ENCODE results near the gene MORC1.

Gene MORC1

DNA sequence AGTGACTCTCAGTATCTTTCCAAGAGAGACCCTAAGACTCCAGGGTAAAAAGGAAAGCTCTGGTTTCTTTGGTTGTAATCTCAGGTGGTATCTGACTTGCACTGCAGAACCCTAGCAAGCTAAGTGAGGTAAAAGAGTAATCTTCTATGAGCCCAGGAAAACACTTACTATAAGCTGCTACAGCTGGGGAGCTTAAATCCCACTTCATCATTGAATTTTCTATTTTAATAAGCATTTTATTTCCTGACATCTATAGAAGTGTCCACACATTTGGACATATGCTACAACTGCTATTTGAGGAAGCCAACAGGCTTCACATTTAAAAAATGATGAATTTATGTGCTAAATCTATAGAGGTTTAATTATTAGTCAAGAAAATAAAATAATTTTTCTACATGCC lies 91.1 kb downstream of the MORC1 start:
- no peak overlapping the region for H3K27ac ChIP-seq
- TF ChIP-seq, protein P1, sequence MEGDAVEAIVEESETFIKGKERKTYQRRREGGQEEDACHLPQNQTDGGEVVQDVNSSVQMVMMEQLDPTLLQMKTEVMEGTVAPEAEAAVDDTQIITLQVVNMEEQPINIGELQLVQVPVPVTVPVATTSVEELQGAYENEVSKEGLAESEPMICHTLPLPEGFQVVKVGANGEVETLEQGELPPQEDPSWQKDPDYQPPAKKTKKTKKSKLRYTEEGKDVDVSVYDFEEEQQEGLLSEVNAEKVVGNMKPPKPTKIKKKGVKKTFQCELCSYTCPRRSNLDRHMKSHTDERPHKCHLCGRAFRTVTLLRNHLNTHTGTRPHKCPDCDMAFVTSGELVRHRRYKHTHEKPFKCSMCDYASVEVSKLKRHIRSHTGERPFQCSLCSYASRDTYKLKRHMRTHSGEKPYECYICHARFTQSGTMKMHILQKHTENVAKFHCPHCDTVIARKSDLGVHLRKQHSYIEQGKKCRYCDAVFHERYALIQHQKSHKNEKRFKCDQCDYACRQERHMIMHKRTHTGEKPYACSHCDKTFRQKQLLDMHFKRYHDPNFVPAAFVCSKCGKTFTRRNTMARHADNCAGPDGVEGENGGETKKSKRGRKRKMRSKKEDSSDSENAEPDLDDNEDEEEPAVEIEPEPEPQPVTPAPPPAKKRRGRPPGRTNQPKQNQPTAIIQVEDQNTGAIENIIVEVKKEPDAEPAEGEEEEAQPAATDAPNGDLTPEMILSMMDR (conservative IDR thresholded peaks at IDR 0.05): no peak
- TF ChIP-seq ZFX (IDR thresholded peaks at IDR 0.05): no peak

GRCh38 chr3:109025896-109026295 lies 92.0 kb downstream of the MORC1 start:
- TF ChIP-seq, protein P1 (conservative IDR thresholded peaks at IDR 0.05): no peak
- no peak for TF ChIP-seq ZFX (IDR thresholded peaks at IDR 0.05)
- H3K27ac ChIP-seq: no peak overlapping the region

GRCh38 chr3:109023656-109024254 lies 94.2 kb downstream of the MORC1 start:
- H3K27ac ChIP-seq: no peak overlapping the region
- no peak for TF ChIP-seq ZFX (IDR thresholded peaks at IDR 0.05)
- TF ChIP-seq, protein P1 (conservative IDR thresholded peaks at IDR 0.05): peak; percentile 79

DNA sequence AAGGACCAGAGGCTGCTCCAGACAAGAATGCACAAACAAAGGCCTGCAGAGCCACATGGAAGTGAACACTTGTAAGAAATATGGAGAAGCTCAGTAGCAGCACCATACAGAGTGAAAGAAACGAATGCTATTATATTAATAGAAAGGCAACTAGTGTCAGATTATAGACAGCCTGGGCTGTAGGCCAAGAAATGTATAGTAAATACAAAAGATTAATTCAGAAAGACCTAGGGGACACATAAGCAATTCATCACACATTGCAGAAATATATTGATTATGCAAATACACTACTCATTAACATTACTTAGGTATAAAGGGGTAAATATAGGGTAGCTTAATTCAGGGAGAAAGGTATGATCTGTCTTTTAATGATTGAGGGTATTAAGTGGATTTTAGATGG lies 94.8 kb downstream of the MORC1 start:
- no peak for TF ChIP-seq ZFX (IDR thresholded peaks at IDR 0.05)
- TF ChIP-seq, protein P1 (conservative IDR thresholded peaks at IDR 0.05): no peak
- H3K27ac ChIP-seq: no peak overlapping the region

DNA sequence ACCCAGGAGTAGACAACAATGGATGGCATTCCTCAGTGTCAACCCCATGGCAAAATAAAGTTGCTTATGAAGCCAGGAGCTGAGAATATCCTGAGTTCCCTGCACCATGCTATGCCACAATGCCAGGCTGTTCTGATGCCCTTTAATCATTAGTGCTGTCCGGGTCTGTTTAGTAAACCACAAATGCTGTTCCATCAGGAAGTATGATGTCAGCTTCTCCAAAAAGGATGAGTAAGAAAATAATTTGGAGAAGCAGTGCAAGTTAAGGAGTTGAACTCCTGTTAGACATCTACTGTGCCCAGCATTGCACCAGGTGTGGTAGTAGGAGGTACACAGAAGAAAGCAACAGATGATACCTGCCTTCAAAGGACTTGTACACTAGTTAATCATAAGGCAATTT lies 96.4 kb downstream of the MORC1 start:
- no peak for TF ChIP-seq ZFX (IDR thresholded peaks at IDR 0.05)
- TF ChIP-seq, protein P1 (conservative IDR thresholded peaks at IDR 0.05): no peak
- no peak overlapping the region for H3K27ac ChIP-seq

DNA sequence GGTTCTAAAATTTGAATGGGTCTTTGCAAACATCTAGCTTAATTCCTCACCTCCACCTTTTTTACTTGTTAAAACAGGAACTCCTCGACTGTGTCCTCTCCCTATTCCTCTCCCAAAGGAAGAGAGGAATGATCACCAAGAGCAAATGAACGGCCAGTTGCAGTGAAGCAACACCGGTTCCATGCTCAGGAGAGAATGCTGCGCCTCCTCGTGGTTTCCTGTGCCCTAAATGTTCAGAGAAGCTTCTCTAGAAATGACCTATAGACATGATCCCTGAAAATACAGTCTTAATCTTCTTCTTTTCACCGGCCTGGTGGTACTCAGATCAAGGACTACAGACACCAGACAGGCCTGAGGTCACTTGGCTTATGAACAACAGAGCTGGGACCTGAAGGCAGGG lies 99.1 kb downstream of the MORC1 start:
- TF ChIP-seq, protein P1 (conservative IDR thresholded peaks at IDR 0.05): peak; percentile 50
- no peak for TF ChIP-seq ZFX (IDR thresholded peaks at IDR 0.05)
- H3K27ac ChIP-seq: no peak overlapping the region

DNA sequence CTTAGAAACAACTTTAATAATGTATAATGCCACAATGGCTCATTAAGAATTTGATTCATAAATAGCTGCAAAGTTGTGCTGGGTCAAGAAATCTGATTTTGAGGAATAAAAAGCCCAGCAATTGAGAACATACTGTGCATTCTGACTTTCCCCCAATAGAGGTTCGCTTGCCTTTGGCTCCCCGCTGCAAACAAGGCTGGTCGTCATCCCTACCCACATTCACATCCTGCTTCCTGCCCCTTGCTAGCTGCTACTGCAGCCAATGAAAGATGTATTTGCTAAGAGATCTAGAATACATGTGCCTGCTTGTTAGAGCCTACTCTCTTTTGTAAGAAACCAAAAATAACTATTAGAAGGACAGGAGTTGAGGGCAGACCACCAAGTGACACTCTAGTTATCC lies 112.5 kb downstream of the MORC1 start:
- H3K27ac ChIP-seq: no peak overlapping the region
- no peak for TF ChIP-seq ZFX (IDR thresholded peaks at IDR 0.05)
- TF ChIP-seq, protein P1 (conservative IDR thresholded peaks at IDR 0.05): no peak
